NCI-H748 (cell line): ENCODE measurements around the gene SERP1.

Source experiments
- DNase-seq: peaks from one replicate; lab custom pipeline; 2025; ENCODE audit not compliant: unreplicated experiment; lab: John Stamatoyannopoulos, UW

SERP1 gene

GRCh38 chr3:150494411-150494977 is 51.8 kb downstream of the SERP1 start:
- DNase-seq, result no peak
